Measurements from ENCODE around the gene ZNF460.
A peak's percentile ranks its signal among the peaks of the same experiment; 100 is the strongest.

ZNF460 gene

GRCh38 chr19:57282011-57282643, 1.8 kb downstream of the ZNF460 start:
- DNase-seq = peak; percentile 36

DNA sequence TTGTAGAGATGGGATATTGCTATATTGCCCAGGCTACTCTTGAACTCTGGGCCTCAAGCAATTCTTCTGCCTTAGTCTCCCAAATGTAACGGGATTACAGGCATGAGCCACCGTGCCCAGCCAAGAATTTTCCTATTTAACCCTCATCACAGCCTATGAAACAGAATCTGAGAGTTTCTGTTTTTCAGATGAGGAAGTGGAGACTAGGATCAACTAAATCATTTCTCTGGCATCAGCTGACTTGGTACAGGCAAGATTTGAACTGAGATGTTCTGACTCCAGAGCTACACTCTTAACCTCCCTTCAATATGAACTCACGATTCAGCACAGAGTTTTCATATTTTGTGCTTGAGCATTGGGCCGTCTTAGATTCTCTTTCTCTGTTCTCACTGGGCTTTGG, 8.1 kb downstream of the ZNF460 start:
- DNase-seq = no peak

DNA sequence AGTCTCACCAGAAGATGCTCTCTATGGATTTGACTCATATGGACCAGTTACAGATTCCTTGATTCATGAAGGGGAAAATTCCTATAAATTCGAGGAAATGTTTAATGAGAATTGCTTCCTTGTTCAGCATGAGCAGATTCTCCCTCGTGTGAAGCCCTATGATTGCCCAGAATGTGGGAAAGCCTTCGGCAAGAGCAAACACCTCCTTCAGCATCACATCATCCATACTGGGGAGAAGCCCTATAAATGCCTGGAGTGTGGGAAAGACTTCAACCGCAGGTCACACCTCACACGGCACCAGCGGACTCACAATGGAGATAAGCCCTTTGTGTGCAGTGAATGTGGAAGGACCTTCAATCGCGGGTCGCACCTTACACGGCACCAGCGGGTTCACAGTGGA, 10.7 kb downstream of the ZNF460 start:
- no peak for DNase-seq

DNA sequence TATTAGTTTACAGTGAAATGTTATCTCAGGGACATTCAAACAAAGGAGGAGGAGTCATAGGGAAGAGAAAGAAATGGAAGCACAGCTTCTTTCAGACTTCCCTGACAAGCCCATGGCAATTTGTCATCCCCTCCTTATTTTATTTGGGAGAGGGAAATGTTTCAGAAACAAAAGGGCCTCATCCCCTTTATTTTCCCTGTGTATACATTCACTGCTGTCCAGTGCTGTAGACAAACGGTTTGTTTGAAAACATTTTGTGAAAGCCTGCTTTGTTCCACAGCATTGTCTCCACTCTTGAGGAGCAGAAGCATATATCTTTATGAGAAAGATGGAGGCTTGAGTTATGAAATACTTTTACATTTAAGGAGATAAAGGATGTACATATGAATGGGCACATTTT, 12.3 kb downstream of the ZNF460 start:
- DNase-seq = no peak

GRCh38 chr19:57293719-57294118, 13.4 kb downstream of the ZNF460 start:
- no peak for DNase-seq

GRCh38 chr19:57302020-57302465, 21.8 kb downstream of the ZNF460 start:
- no peak for DNase-seq

GRCh38 chr19:57302727-57303401, 22.6 kb downstream of the ZNF460 start:
- no peak for DNase-seq

DNA sequence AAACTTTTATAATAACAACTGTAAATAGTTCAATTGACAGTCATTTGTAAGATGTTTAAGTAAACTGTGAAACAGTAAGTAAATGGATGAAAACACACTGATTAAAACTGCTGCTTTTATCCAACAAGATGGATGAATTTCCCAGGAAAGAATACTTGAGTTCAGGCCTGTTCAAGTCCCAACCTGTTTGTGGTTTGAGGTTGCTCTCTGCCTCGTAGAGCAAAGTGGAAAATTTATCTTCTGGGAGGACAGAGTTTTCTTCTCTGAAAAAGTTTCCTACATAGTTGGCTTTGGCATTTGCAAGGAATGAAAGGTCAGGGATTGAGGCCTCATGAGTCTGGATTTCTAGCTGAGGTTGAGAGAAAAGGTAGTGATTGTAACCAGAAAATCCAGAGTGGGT, 24.8 kb downstream of the ZNF460 start:
- DNase-seq = no peak

DNA sequence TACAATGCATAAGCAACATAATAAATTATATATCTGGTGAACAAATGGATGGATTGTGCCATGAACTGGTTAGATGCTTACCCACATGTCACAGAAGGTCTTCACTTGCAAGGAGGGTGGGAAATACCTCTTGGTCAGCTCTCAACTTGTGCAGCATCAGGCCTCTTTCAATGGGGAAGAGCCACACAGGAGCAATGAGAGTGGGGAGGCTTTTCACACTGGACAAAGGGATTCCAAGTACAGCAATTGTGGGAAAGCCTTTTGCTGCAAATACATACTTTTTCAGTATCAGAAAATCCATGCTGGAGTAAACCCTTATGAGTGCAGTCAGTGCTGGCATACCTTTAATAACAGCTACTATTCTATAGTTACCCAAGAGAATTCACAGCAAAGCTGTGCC, 28.2 kb downstream of the ZNF460 start:
- DNase-seq = no peak

GRCh38 chr19:57310792-57311191, 30.5 kb downstream of the ZNF460 start:
- DNase-seq = no peak

- DNase-seq = no peak
Observed at GRCh38 chr19:57314146-57314545, 33.9 kb downstream of the ZNF460 start.

DNA sequence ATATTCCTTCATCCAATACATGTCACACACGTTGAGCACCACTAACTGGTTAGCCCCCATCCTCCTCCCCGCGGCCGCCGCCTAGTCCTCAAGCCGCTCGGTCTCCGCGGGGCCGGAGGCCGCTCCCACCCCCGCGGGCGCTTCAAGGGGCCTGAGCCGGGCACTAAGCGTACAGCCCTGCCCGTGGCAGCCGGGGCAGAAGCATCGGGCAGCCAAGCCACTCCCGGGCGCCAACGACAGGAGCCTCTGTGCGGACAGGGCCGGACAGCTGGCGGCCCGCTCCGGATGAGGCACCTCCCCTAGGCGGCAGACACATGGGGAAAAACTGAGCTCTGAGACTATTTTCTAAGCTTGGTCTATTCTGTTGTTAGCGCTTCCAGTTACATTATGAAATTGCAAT, 37.2 kb downstream of the ZNF460 start:
- DNase-seq = no peak

DNA sequence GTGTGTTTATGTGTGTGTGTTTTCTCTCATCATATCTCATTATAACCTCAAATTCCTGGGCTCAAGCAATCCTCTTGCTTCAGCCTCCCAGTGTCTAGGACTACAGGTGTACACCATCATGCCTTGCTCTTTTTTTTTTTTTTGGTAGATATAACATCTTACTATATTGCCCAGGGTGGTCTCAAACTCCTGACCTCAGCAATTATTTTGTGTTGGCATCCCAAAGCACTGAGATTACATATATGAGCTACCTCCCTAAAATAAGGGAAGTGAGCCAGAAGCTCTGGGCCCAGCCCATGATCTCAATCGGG, 39.5 kb downstream of the ZNF460 start:
- DNase-seq = no peak

- DNase-seq = peak; percentile 95
Observed at GRCh38 chr19:57320180-57321084, 40.1 kb downstream of the ZNF460 start, which contains the start of gene ZNF543. Gene ZNF543, plus strand, starts transcription at chr19:57320472. Its CDS starts 382 bp downstream, at chr19:57320854.

DNA sequence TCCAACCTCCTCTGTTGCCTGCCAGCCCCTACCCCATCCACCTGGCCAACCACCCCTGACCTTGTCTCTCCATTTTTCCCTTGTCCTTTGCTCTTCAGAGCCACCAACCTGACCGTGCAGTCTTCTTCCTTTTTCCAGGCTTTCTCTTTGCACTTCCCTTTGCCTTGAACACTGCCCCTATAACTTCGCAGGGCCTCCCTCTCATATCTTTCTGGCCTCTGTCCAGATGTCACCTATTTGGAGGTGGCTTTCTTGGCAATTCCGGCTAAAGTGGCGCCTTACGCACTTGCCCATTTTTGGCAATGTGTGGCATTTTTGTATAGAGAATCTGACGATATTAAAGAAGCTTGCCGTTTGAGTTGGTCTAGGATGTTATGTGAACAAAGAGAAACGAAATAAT, 40.8 kb downstream of the ZNF460 start:
- no peak for DNase-seq

GRCh38 chr19:57321751-57322150, 41.5 kb downstream of the ZNF460 start:
- no peak for DNase-seq

DNA sequence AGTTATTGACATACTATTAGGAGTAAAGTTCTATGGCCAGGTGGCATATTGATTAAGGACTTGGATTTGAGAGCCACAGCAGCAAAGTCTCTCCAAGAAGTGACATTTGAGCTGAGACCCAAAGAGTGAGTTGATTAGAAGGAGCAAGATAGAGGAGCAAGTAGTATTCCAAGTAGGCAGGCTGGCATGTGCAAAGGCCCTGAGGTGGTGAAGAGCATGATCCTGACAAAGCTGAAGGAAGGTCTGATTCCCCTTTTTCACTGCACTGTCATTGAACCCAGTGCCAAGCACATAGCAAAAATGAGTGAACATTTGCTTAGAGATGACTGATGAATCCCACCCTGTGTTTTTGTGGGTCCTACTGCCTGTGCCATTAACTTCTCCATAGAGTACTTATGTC, 44.7 kb downstream of the ZNF460 start:
- no peak for DNase-seq

DNA sequence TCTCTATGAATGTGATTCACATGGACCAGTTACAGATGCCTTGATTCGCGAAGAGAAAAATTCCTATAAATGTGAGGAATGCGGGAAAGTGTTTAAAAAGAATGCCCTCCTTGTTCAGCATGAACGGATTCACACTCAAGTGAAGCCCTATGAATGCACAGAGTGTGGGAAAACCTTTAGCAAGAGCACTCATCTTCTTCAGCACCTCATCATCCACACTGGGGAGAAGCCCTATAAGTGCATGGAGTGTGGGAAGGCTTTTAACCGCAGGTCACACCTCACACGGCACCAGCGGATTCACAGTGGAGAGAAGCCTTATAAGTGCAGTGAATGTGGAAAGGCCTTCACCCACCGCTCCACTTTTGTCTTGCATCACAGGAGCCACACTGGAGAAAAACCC, 47.7 kb downstream of the ZNF460 start:
- DNase-seq = no peak

DNA sequence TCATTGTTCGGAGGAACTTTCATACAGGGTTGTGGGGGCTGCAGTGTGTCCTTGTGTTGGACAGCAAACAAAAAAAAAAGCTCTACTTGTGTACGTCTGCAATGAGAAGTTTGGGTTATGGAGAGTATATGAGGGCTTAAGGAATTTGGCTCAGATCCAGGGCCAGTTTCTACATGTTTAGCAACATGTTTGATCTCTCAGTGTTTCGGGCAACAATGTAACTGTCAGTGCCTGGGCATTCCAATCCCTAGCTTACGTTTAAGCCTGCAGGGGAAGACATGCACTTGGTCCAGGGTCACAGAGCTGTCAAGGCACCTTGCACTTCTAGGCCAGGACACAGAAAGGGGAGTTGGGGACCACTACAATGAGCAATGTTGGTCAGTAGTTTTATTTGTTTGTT, 53.9 kb downstream of the ZNF460 start:
- DNase-seq = no peak

- DNase-seq = no peak
Observed at GRCh38 chr19:57338877-57339276, 58.6 kb downstream of the ZNF460 start.

DNA sequence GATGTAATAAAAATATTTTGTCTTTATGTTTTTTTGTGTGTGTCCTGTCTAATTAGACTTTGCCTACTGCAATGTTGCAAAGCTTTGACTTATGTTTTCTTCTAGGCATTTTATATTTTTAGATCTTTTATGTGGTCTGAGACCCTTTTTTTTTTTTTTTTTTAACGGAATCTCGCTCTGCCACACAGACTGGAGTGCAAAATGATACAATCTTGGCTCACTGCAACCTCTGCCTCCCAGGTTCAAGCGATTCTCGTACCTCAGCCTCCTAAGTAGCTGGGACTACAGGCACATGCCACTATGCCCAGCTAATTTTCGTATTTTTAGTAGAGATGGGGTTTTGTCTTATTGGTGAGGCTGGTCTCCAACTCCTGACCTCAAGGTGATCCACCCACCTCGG, 62.3 kb downstream of the ZNF460 start:
- DNase-seq = no peak
